Measurements from ENCODE around the gene XAB2.

Gene XAB2

GRCh38 chr19:7575434-7576040, 53.8 kb downstream of the XAB2 start:
- DNase-seq = no peak

DNA sequence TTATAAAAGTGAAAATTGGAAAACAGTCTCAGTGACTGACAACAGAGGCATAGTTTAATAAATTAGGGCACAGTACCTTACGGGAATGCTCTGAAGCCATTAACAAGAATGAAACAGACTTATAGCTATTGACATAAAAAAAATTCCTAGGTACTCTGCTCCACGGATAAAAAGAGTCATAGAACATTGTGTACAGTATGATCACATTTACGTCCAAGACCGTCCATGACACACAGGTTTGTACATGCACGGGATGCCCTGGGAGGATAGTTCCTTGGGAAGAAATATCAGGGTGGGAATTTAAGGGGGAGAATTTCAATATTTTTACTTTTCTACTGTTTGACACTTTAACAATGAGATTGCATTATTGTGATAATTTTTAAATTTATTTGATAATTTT, 58.6 kb downstream of the XAB2 start:
- no peak for DNase-seq
